HepG2 (cell line): ENCODE data around the gene EIF1AD. TPM values are rescaled to one million over a fixed set of nuclear protein-coding genes. Genes with fewer than 3 reads are reported as not detected.

Experiments used
- ATF2 ChIP-seq: sonication (generic); formaldehyde crosslinking; IDR thresholded peaks from 2 replicates; pipeline ENCODE4 v1.4.0; 2020; ENCODE audit warnings: missing genetic modification reagents
- ATF3 ChIP-seq: sonication (generic); formaldehyde crosslinking; IDR thresholded peaks from 2 replicates; pipeline ENCODE4 v1.4.0; 2020; ENCODE audit warnings: missing genetic modification reagents
- CEBPB ChIP-seq: IDR thresholded peaks from 2 replicates; pipeline ENCODE4 v1.6.1; 2011; ENCODE audit warnings: low read depth, low read length, improper control_type of control experiment, borderline replicate concordance
- DR1 ChIP-seq: sonication (generic); formaldehyde crosslinking; IDR thresholded peaks from 2 replicates; pipeline ENCODE4 v1.8.0; 2021; ENCODE audit warnings: mild to moderate bottlenecking, missing genetic modification reagents, inconsistent platforms
- ESRRA ChIP-seq: sonication (generic); formaldehyde crosslinking; IDR thresholded peaks from 2 replicates; pipeline ENCODE4 v1.5.1; 2020; ENCODE audit warnings: mild to moderate bottlenecking, low read depth, missing genetic modification reagents
- HMGA1 ChIP-seq: sonication (generic); formaldehyde crosslinking; conservative IDR thresholded peaks from 2 replicates; pipeline ENCODE4 v1.4.0; 2020; ENCODE audit warnings: missing genetic modification reagents
- IRF1 ChIP-seq: sonication (generic); formaldehyde crosslinking; IDR thresholded peaks from 2 replicates; pipeline ENCODE4 v1.4.0; 2020; ENCODE audit warnings: low read depth, mild to moderate bottlenecking, missing genetic modification reagents
- IRX3 ChIP-seq: sonication (generic); formaldehyde crosslinking; IDR thresholded peaks from 2 replicates; pipeline ENCODE4 v1.8.1; 2023; ENCODE audit warnings: mild to moderate bottlenecking, low read depth, missing genetic modification reagents, borderline replicate concordance
- PATZ1 ChIP-seq: sonication (generic); formaldehyde crosslinking; IDR thresholded peaks from 2 replicates; pipeline ENCODE4 v1.4.0; 2020; ENCODE audit warnings: missing genetic modification reagents
- PRMT3 ChIP-seq: sonication (generic); formaldehyde crosslinking; IDR thresholded peaks from 2 replicates; pipeline ENCODE4 v1.8.1; 2022; ENCODE audit warnings: low read depth, mild to moderate bottlenecking, moderate library complexity, missing genetic modification reagents, borderline replicate concordance
- RFXAP ChIP-seq: sonication (generic); formaldehyde crosslinking; IDR thresholded peaks from 2 replicates; pipeline ENCODE4 v1.4.0; 2020; ENCODE audit warnings: missing genetic modification reagents, borderline replicate concordance
- SRSF4 ChIP-seq: fragments of 200-400 bp; formaldehyde crosslinking; IDR thresholded peaks from one replicate; pipeline ENCODE4 v1.6.1; 2018; ENCODE audit warnings: mild to moderate bottlenecking, low read depth, low read length, moderate library complexity; ENCODE audit not compliant: poor library complexity, severe bottlenecking
- STAT5B ChIP-seq: sonication (generic); formaldehyde crosslinking; IDR thresholded peaks from 2 replicates; pipeline ENCODE4 v1.4.0; 2020; ENCODE audit warnings: missing genetic modification reagents
- TOPORS ChIP-seq: sonication (generic); formaldehyde crosslinking; IDR thresholded peaks from 2 replicates; pipeline ENCODE4 v1.8.0; 2023; ENCODE audit warnings: mild to moderate bottlenecking, missing genetic modification reagents
- XBP1 ChIP-seq: sonication (generic); formaldehyde crosslinking; IDR thresholded peaks from 2 replicates; pipeline ENCODE4 v1.5.0; 2020; ENCODE audit warnings: missing genetic modification reagents
- ZFP82 ChIP-seq: sonication (generic); formaldehyde crosslinking; IDR thresholded peaks from 2 replicates; pipeline ENCODE4 v1.5.1; 2020; ENCODE audit warnings: mild to moderate bottlenecking, missing genetic modification reagents, borderline replicate concordance
- ZNF136 ChIP-seq: sonication (generic); formaldehyde crosslinking; IDR thresholded peaks from 2 replicates; pipeline ENCODE4 v1.8.1; 2022; ENCODE audit warnings: low read depth, mild to moderate bottlenecking, moderate library complexity, missing genetic modification reagents
- ZNF17 ChIP-seq: sonication (generic); formaldehyde crosslinking; IDR thresholded peaks from 2 replicates; pipeline ENCODE4 v1.5.0; 2020; ENCODE audit warnings: mild to moderate bottlenecking, missing genetic modification reagents
- ZNF546 ChIP-seq: sonication (generic); formaldehyde crosslinking; conservative IDR thresholded peaks from 2 replicates; pipeline ENCODE4 v1.8.1; 2023; ENCODE audit warnings: mild to moderate bottlenecking, missing genetic modification reagents
- ZNF563 ChIP-seq: sonication (generic); formaldehyde crosslinking; IDR thresholded peaks from 2 replicates; pipeline ENCODE4 v1.8.0; 2022; ENCODE audit warnings: mild to moderate bottlenecking, moderate library complexity, missing genetic modification reagents
- ZNF691 ChIP-seq: sonication (generic); formaldehyde crosslinking; IDR thresholded peaks from 2 replicates; pipeline ENCODE4 v1.4.0; 2020; ENCODE audit warnings: missing genetic modification reagents, low read depth, mild to moderate bottlenecking, borderline replicate concordance
- ZSCAN12 ChIP-seq: sonication (generic); formaldehyde crosslinking; IDR thresholded peaks from 2 replicates; pipeline ENCODE4 v1.9.0; 2021; ENCODE audit warnings: mild to moderate bottlenecking, missing genetic modification reagents
- ZSCAN22 ChIP-seq: sonication (generic); formaldehyde crosslinking; IDR thresholded peaks from 2 replicates; pipeline ENCODE4 v1.4.0; 2020; ENCODE audit warnings: mild to moderate bottlenecking, missing genetic modification reagents
- polyA plus RNA-seq, 8 experiments: library from polyadenylated mRNA; depleted of rRNA in 3 of 8; stranded (reverse) in 7 of 8; unstranded in 1 of 8; fragments of >200 nt; fragmentation: Illumina TruSeq in 4 of 8; extraction: Trizol in 4 of 8; gene quantifications; 2 replicates each; pipeline versions ENCODE4 v1.2.1 to v1.2.3, GENCODE V29; 2011 to 2016; ENCODE audit warnings: low read depth in 4 of 8, missing spikeins in 1 of 8, mixed read lengths in 1 of 8; ENCODE audit not compliant: insufficient read depth in 1 of 8
- total RNA-seq, 5 experiments: library from RNA; depleted of rRNA; stranded (reverse); fragments of >200 nt; fragmentation: Illumina TruSeq; extraction: Trizol; gene quantifications; 2 replicates each; pipeline ENCODE4 v1.2.3, GENCODE V29; 2016; ENCODE audit warnings: low read depth in 1 of 5

Gene EIF1AD
- total and polyA plus RNA-seq, 2 of the 13 experiments (the other 11 are each of a cell fraction or from before 2014, with no cell fraction given) = 18.2 to 30.8 TPM

- no peak for TF ChIP-seq ZNF563 (CRISPR knock-in tag)
- no peak for TF ChIP-seq ZSCAN22
- TF ChIP-seq ZSCAN12 (CRISPR knock-in tag) = no peak
- TF ChIP-seq ESRRA (CRISPR knock-in tag) = 0 out of 2 replicates have a peak, but pooled peaks have one; percentile 63
- 0 out of 2 replicates have a peak, but pooled peaks have one; percentile 41 for TF ChIP-seq PATZ1 (CRISPR knock-in tag)
- 0 out of 2 replicates have a peak, but pooled peaks have one; percentile 38 for TF ChIP-seq RFXAP (CRISPR knock-in tag)
- no peak for TF ChIP-seq HMGA1 (CRISPR knock-in tag)
- TF ChIP-seq SRSF4 = no peak
- peak; percentile 84 for TF ChIP-seq DR1
- TF ChIP-seq CEBPB = no peak
- TF ChIP-seq ATF2 (CRISPR knock-in tag) = peak; percentile 45; the same call in 1 of the 2 replicates
- 0 out of 2 replicates have a peak, but pooled peaks have one; percentile 35 for TF ChIP-seq ZNF136
- no peak for TF ChIP-seq ZNF17 (CRISPR knock-in tag)
- TF ChIP-seq ZNF546 (CRISPR knock-in tag) = 0 out of 2 replicates have a peak, but pooled peaks have one; percentile 9
- no peak; the same call in 1 of the 2 replicates for TF ChIP-seq TOPORS (CRISPR knock-in tag)
- TF ChIP-seq ATF3 = no peak
- 0 out of 2 replicates have a peak, but pooled peaks have one; percentile 53 for TF ChIP-seq IRF1 (CRISPR knock-in tag)
- TF ChIP-seq PRMT3 (CRISPR knock-in tag) = no peak
- TF ChIP-seq IRX3 (CRISPR knock-in tag) = peak; percentile 46; the same call in 1 of the 2 replicates
- no peak for TF ChIP-seq XBP1 (CRISPR knock-in tag)
- TF ChIP-seq STAT5B (CRISPR knock-in tag) = no peak
- TF ChIP-seq ZNF691 (CRISPR knock-in tag) = no peak; the same call in 1 of the 2 replicates
- TF ChIP-seq ZFP82 = no peak
Observed at GRCh38 chr11:65961267-65962140, 40.5 kb downstream of the EIF1AD start, which contains the start of gene SART1 (continued).
